IMR-90 (cell line): ENCODE data around the gene KRTAP10-5. TPM values are rescaled to one million over a fixed set of nuclear protein-coding genes. Genes with fewer than 3 reads are reported as not detected.

Source experiments
- ATAC-seq: fragments of 200-7000 bp; cut with Tn5 transposase; 2 replicates; pipeline ENCODE4 v1.9.1; 2020; ENCODE audit warnings: low read depth, mild to moderate bottlenecking, moderate library complexity
- BruUV-seq: library from RNA; stranded (reverse); fragments of 400-500 nt; replicated peaks from 2 replicates; lab custom pipeline; 2021; lab: Mats Ljungman, UMichigan
- CTCF ChIA-PET: fragments of 300-600 bp; formaldehyde crosslinking; extraction: SDS; loops from one replicate; lab custom pipeline; 2021; ENCODE audit warnings: antibody characterized with exemption; lab: Yijun Ruan, JAX
- POLR2A ChIA-PET: fragments of 300-600 bp; sonication (Branson Sonifier 250); formaldehyde crosslinking; loops from one replicate; lab custom pipeline; 2022; ENCODE audit warnings: antibody characterized with exemption; ENCODE audit not compliant: unreplicated experiment; lab: Charles Lee
- DNase-seq: peaks from one replicate; pipeline ENCODE4 v3.0.0; 2013
- H2AFZ ChIP-seq: replicated peaks from 2 replicates; pipeline ENCODE3; 2013; ENCODE audit warnings: low read length, mild to moderate bottlenecking; ENCODE audit not compliant: poor library complexity
- H2AK5ac ChIP-seq: 2 replicates; pipeline ENCODE4 v1.6.1; 2013; ENCODE audit warnings: low read depth, low read length, inconsistent platforms
- H2AK9ac ChIP-seq: replicated peaks from 2 replicates; pipeline ENCODE3; 2013; ENCODE audit warnings: mild to moderate bottlenecking, low read depth, low read length, moderate library complexity; ENCODE audit not compliant: poor library complexity
- H2BK120ac ChIP-seq: 2 replicates; pipeline ENCODE4 v1.6.1; 2013; ENCODE audit warnings: low read depth, low read length, inconsistent platforms
- H2BK15ac ChIP-seq: 3 replicates; pipeline ENCODE4 v1.6.1; 2013; ENCODE audit warnings: low read depth, low read length, inconsistent platforms
- H2BK20ac ChIP-seq: 2 replicates; pipeline ENCODE4 v1.6.1; 2013; ENCODE audit warnings: low read depth, mild to moderate bottlenecking, inconsistent platforms, low read length, moderate library complexity
- H2BK5ac ChIP-seq: 2 replicates; pipeline ENCODE4 v1.6.1; 2013; ENCODE audit warnings: mild to moderate bottlenecking, low read depth, low read length, inconsistent platforms; ENCODE audit not compliant: poor library complexity, severe bottlenecking
- H3K14ac ChIP-seq: replicated peaks from 2 replicates; pipeline ENCODE4 v1.6.1; 2013; ENCODE audit warnings: low read depth, low read length, inconsistent platforms
- H3K18ac ChIP-seq: 2 replicates; pipeline ENCODE4 v1.6.1; 2013; ENCODE audit warnings: low read depth, low read length, control low read depth
- H3K23ac ChIP-seq: 2 replicates; pipeline ENCODE4 v1.6.1; 2013; ENCODE audit warnings: low read depth, low read length, inconsistent platforms
- H3K27ac ChIP-seq: 2 replicates; pipeline ENCODE4 v1.5.1; 2013; ENCODE audit warnings: mild to moderate bottlenecking, control low read depth, low read length; ENCODE audit not compliant: insufficient read depth
- H3K27me3 ChIP-seq: 2 replicates; pipeline ENCODE4 v1.6.1; 2013; ENCODE audit warnings: low read length; ENCODE audit not compliant: control insufficient read depth, insufficient read depth
- H3K36me3 ChIP-seq: 2 replicates; pipeline ENCODE4 v1.6.1; 2013; ENCODE audit warnings: low read length, mixed read lengths; ENCODE audit not compliant: control insufficient read depth, insufficient read depth
- H3K4ac ChIP-seq: 2 replicates; pipeline ENCODE4 v1.6.1; 2013; ENCODE audit warnings: low read depth, low read length, inconsistent platforms
- H3K4me1 ChIP-seq: 2 replicates; pipeline ENCODE4 v1.6.1; 2013; ENCODE audit warnings: low read length, mixed read lengths; ENCODE audit not compliant: control insufficient read depth, insufficient read depth
- H3K4me2 ChIP-seq: 2 replicates; pipeline ENCODE4 v1.6.1; 2013; ENCODE audit warnings: low read depth, mild to moderate bottlenecking, control low read depth, low read length, moderate library complexity
- H3K4me3 ChIP-seq: 2 replicates; pipeline ENCODE4 v1.5.1; 2013; ENCODE audit warnings: low read depth, mild to moderate bottlenecking, control low read depth, low read length, moderate library complexity; ENCODE audit not compliant: insufficient read depth
- H3K56ac ChIP-seq: 2 replicates; pipeline ENCODE4 v1.6.1; 2013; ENCODE audit warnings: low read length, inconsistent platforms; ENCODE audit not compliant: insufficient read depth; ENCODE audit errors: extremely low read depth
- H3K79me1 ChIP-seq, 2 experiments: 2 replicates each; pipeline ENCODE4 v1.6.1; 2013; ENCODE audit warnings: low read length in 2 of 2, inconsistent platforms in 1 of 2, low read depth in 1 of 2
- H3K9ac ChIP-seq: 2 replicates; pipeline ENCODE4 v1.6.1; 2013; ENCODE audit warnings: low read depth, low read length, control low read depth
- H3K9me1 ChIP-seq: 2 replicates; pipeline ENCODE4 v1.6.1; 2013; ENCODE audit warnings: low read length, inconsistent platforms; ENCODE audit not compliant: insufficient read depth
- H3K9me3 ChIP-seq: 2 replicates; pipeline ENCODE4 v1.6.1; 2013; ENCODE audit warnings: low read length; ENCODE audit not compliant: control insufficient read depth, insufficient read depth
- H4K20me1 ChIP-seq: 2 replicates; pipeline ENCODE4 v1.6.1; 2013; ENCODE audit warnings: low read length, inconsistent platforms; ENCODE audit not compliant: insufficient read depth
- H4K5ac ChIP-seq: 2 replicates; pipeline ENCODE4 v1.6.1; 2013; ENCODE audit warnings: mild to moderate bottlenecking, low read depth, low read length, control low read depth
- H4K8ac ChIP-seq, 2 experiments: 2 replicates each; pipeline ENCODE4 v1.6.1; 2013; ENCODE audit warnings: low read depth in 2 of 2, low read length in 2 of 2, control low read depth in 1 of 2, inconsistent platforms in 1 of 2
- H4K91ac ChIP-seq: 2 replicates; pipeline ENCODE4 v1.6.1; 2013; ENCODE audit warnings: low read depth, low read length, inconsistent platforms; ENCODE audit not compliant: insufficient read depth
- CEBPB ChIP-seq: IDR thresholded peaks from 2 replicates; pipeline ENCODE4 v1.6.1; 2012; ENCODE audit warnings: low read depth, low read length, improper control_type of control experiment
- FOS ChIP-seq: fragments of 150-350 bp; IDR thresholded peaks from 2 replicates; pipeline ENCODE4 v1.6.1; 2016; ENCODE audit warnings: low read depth, low read length
- MAFK ChIP-seq: IDR thresholded peaks from 2 replicates; pipeline ENCODE4 v1.6.1; 2012; ENCODE audit warnings: low read depth, low read length, improper control_type of control experiment
- POLR2A ChIP-seq: IDR thresholded peaks from 2 replicates; pipeline ENCODE4 v1.6.1; 2012; ENCODE audit warnings: mild to moderate bottlenecking, low read depth, low read length
- RAD21 ChIP-seq: IDR thresholded peaks from 2 replicates; pipeline ENCODE4 v1.6.1; 2012; ENCODE audit warnings: low read length, improper control_type of control experiment
- RCOR1 ChIP-seq: IDR thresholded peaks from 2 replicates; pipeline ENCODE4 v1.6.1; 2012; ENCODE audit warnings: mild to moderate bottlenecking, low read length, improper control_type of control experiment; ENCODE audit not compliant: insufficient replicate concordance
- dilution Hi-C: fragments of 300-500 bp; cut with HindIII; formaldehyde crosslinking; loops from one replicate; pipeline ENCODE4 v1.14.3; 2018; ENCODE audit warnings: low sequenced_read_pairs; ENCODE audit not compliant: unreplicated experiment
- in situ Hi-C: fragments of 300-500 bp; cut with MboI; formaldehyde crosslinking; loops from 3 replicates; pipeline ENCODE4 v1.14.3; 2019; ENCODE audit warnings: low sequenced_read_pairs, inconsistent platforms, mixed read lengths
- intact Hi-C: fragments of 100-400 bp; cut with micrococcal nuclease; formaldehyde crosslinking; loops from 2 replicates; pipeline ENCODE4 v1.10.0; 2022
- polyA plus RNA-seq, 3 experiments: library from polyadenylated mRNA; depleted of rRNA; stranded (reverse); fragments of >200 nt; gene quantifications; 2 replicates each; pipeline ENCODE4 v1.2.3, GENCODE V29; 2012; ENCODE audit warnings: low replicate concordance in 1 of 3
- total RNA-seq: library from RNA; depleted of rRNA; stranded (reverse); fragments of >200 nt; gene quantifications from 2 replicates; pipeline ENCODE4 v1.2.3, GENCODE V29; 2012
- TF ChIP-seq, protein P1 (sequence below): fragments of 150-350 bp; IDR thresholded peaks from 2 replicates; pipeline ENCODE4 v1.6.1; 2016; ENCODE audit warnings: low read depth, mild to moderate bottlenecking, low read length, moderate library complexity, borderline replicate concordance
- TF ChIP-seq, protein P2 (sequence below): fragments of 150-350 bp; IDR thresholded peaks from 2 replicates; pipeline ENCODE4 v1.6.1; 2017; ENCODE audit warnings: mild to moderate bottlenecking, antibody characterized with exemption, low read length, low read depth

Gene KRTAP10-5
- total and polyA plus RNA-seq, 2 of the 4 experiments (the other 2 are of a cell fraction) = not detected

- Histone ChIP-seq H3K27ac (no peak overlapping the region), H3K56ac (no peak overlapping the region), H4K20me1 (no peaks in the 10 kb centered on the region), H3K9ac (no peak overlapping the region), H2AK5ac (no peak overlapping the region), H3K4ac (no peak overlapping the region), H3K4me2 (no peak overlapping the region), H2AK9ac (no peak overlapping the region), H3K9me1 (no peaks in the 10 kb centered on the region), H3K4me1 (no peaks in the 10 kb centered on the region), H3K14ac (no peak overlapping the region), H3K79me1 (no peaks in the 10 kb centered on the region), H3K36me3 (no peaks in the 10 kb centered on the region), H3K4me3 (no peak overlapping the region), H4K91ac (no peak overlapping the region), H2BK20ac (no peak overlapping the region), H3K27me3 (peaks cover 2% of the 10 kb centered on the region; the same call in 1 of the 2 replicates), H3K23ac (no peak overlapping the region), H2BK15ac (no peak overlapping the region), H3K9me3 (0 out of 2 replicates have a peak, but pooled peaks cover 1% of the 10 kb centered on the region), H2AFZ (no peak overlapping the region), H4K5ac (no peak overlapping the region), H2BK120ac (no peak overlapping the region), H3K18ac (no peak overlapping the region), H2BK5ac (no peak overlapping the region), H4K8ac (no peak overlapping the region)
- CTCF ChIA-PET = no interaction called here
- dilution Hi-C loops = no loop called here
- POLR2A ChIA-PET = no interaction called here
- in situ Hi-C loops = no loop called here
- TF ChIP-seq POLR2A = no peak
- no peak for TF ChIP-seq CEBPB
- TF ChIP-seq RCOR1 = no peak
- TF ChIP-seq FOS = no peak
- TF ChIP-seq MAFK = no peak
- TF ChIP-seq RAD21 = no peak
- TF ChIP-seq, protein P1, sequence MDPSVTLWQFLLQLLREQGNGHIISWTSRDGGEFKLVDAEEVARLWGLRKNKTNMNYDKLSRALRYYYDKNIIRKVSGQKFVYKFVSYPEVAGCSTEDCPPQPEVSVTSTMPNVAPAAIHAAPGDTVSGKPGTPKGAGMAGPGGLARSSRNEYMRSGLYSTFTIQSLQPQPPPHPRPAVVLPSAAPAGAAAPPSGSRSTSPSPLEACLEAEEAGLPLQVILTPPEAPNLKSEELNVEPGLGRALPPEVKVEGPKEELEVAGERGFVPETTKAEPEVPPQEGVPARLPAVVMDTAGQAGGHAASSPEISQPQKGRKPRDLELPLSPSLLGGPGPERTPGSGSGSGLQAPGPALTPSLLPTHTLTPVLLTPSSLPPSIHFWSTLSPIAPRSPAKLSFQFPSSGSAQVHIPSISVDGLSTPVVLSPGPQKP = no peak
- TF ChIP-seq, protein P2, sequence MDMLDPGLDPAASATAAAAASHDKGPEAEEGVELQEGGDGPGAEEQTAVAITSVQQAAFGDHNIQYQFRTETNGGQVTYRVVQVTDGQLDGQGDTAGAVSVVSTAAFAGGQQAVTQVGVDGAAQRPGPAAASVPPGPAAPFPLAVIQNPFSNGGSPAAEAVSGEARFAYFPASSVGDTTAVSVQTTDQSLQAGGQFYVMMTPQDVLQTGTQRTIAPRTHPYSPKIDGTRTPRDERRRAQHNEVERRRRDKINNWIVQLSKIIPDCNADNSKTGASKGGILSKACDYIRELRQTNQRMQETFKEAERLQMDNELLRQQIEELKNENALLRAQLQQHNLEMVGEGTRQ = no peak
- no peak for ATAC-seq
- BruUV-seq = no TSS peak
- intact Hi-C loops = no loop called here
- DNase-seq = no peak
Observed at GRCh38 chr21:44623575-44623974, 43.2 kb upstream of the KRTAP10-5 start.
